CD8-positive, alpha-beta memory T cell (primary cell): ENCODE results near the gene PDE2A. TPM values are rescaled to one million over a fixed set of nuclear protein-coding genes. Genes with fewer than 3 reads are reported as not detected.
A peak's percentile ranks its signal among the peaks of the same experiment; 100 is the strongest.

Source experiments
- CTCF ChIA-PET: fragments of 350-600 bp; sonication (Branson Sonifier 250); formaldehyde crosslinking; loops from one replicate; lab custom pipeline; 2021; ENCODE audit warnings: antibody characterized with exemption; lab: Charles Lee
- POLR2A ChIA-PET: fragments of 350-600 bp; sonication (Branson Sonifier 250); formaldehyde crosslinking; loops from one replicate; lab custom pipeline; 2021; ENCODE audit warnings: antibody characterized with exemption; lab: Charles Lee
- DNase-seq, 5 donors: peaks; one replicate each; pipeline versions ENCODE4 v3.0.0 to v3.0.0-alpha.2; 2020 to 2022; ENCODE audit warnings: mixed read lengths in 1 of 5
- H3K27ac ChIP-seq: one replicate; pipeline ENCODE4 v1.7.0; 2013; ENCODE audit warnings: low read depth, mild to moderate bottlenecking, low read length, moderate library complexity
- H3K27me3 ChIP-seq: 2 replicates; pipeline ENCODE4 v1.7.0; 2013; ENCODE audit warnings: low read length, mild to moderate bottlenecking; ENCODE audit not compliant: insufficient read depth, poor library complexity, severe bottlenecking
- H3K36me3 ChIP-seq: 2 replicates; pipeline ENCODE4 v1.7.0; 2013; ENCODE audit warnings: mild to moderate bottlenecking, low read length, moderate library complexity; ENCODE audit not compliant: insufficient read depth
- H3K4me1 ChIP-seq: 2 replicates; pipeline ENCODE4 v1.7.0; 2013; ENCODE audit warnings: mild to moderate bottlenecking, low read length, moderate library complexity; ENCODE audit not compliant: insufficient read depth
- H3K4me3 ChIP-seq: 2 replicates; pipeline ENCODE4 v1.7.0; 2013; ENCODE audit warnings: mild to moderate bottlenecking, low read length
- H3K9me3 ChIP-seq: 2 replicates; pipeline ENCODE4 v1.7.0; 2013; ENCODE audit warnings: mild to moderate bottlenecking, low read length
- H3K27ac Mint-ChIP-seq, 8 donors: one replicate each; pipeline ENCODE4 v1.8.0; 2020 to 2021; ENCODE audit warnings: mixed read lengths in 8 of 8, mild to moderate bottlenecking in 6 of 8, inconsistent platforms in 3 of 8, moderate library complexity in 3 of 8
- H3K27me3 Mint-ChIP-seq, 2 donors: one replicate each; pipeline ENCODE4 v1.8.0; 2020 to 2021; ENCODE audit warnings: mixed read lengths in 2 of 2, mild to moderate bottlenecking in 1 of 2, moderate library complexity in 1 of 2
- H3K36me3 Mint-ChIP-seq, 3 donors: one replicate each; pipeline ENCODE4 v1.8.0; 2020 to 2021; ENCODE audit warnings: mixed read lengths in 3 of 3, inconsistent platforms in 1 of 3, mild to moderate bottlenecking in 1 of 3
- H3K4me1 Mint-ChIP-seq, 3 donors: one replicate each; pipeline ENCODE4 v1.8.0; 2020 to 2021; ENCODE audit warnings: mixed read lengths in 3 of 3, inconsistent platforms in 1 of 3, mild to moderate bottlenecking in 1 of 3
- H3K4me3 Mint-ChIP-seq, 7 donors: one replicate each; pipeline ENCODE4 v1.8.0; 2020 to 2021; ENCODE audit warnings: mixed read lengths in 7 of 7, mild to moderate bottlenecking in 6 of 7, moderate library complexity in 4 of 7, inconsistent platforms in 2 of 7
- H3K9me3 Mint-ChIP-seq, 5 donors: one replicate each; pipeline ENCODE4 v1.8.0; 2020 to 2022; ENCODE audit warnings: mixed read lengths in 5 of 5, mild to moderate bottlenecking in 3 of 5, moderate library complexity in 2 of 5, inconsistent platforms in 1 of 5
- polyA plus RNA-seq: library from polyadenylated mRNA; unstranded; fragments of 300-500 nt; fragmentation: Illumina TruSeq; gene quantifications from one replicate; pipeline ENCODE4 v1.2.3, GENCODE V29; 2021
- total RNA-seq, 2 experiments: library from RNA; stranded (reverse); gene quantifications; one replicate each; pipeline ENCODE4 v1.2.3, GENCODE V29; 2021

PDE2A gene
- total and polyA plus RNA-seq, 3 experiments from 2014 or later, result 0.08 to 0.66 (median 0.55) TPM

GRCh38 chr11:72710278-72710677, 36.1 kb upstream of the PDE2A start:
- H3K27ac Mint-ChIP-seq, result peak overlapping the region in 2 of 8 donors; percentile 42 to 63
- H3K36me3 ChIP-seq, result peaks cover 55% of the 10 kb centered on the region
- H3K4me1 ChIP-seq, result peaks cover 9% of the 10 kb centered on the region
- POLR2A ChIA-PET, result no interaction called here
- no peak overlapping the region for H3K27ac ChIP-seq
- no peaks in the 10 kb centered on the region for H3K27me3 ChIP-seq
- no peaks in the 10 kb centered on the region for H3K27me3 Mint-ChIP-seq
- no peak for DNase-seq
- H3K9me3 ChIP-seq, result no peaks in the 10 kb centered on the region
- no peak overlapping the region for H3K4me3 ChIP-seq
- no peak overlapping the region for H3K4me3 Mint-ChIP-seq
- no peaks in the 10 kb centered on the region for H3K9me3 Mint-ChIP-seq
- H3K36me3 Mint-ChIP-seq, result peaks cover 0 to 92% (median 18%) of the 10 kb centered on the region in 3 donors
- CTCF ChIA-PET, result interaction anchor here (2.0 kb wide), 1 partner anchor 15 kb away, joined by 7 read pairs; no protein-coding TSS in a partner anchor
- H3K4me1 Mint-ChIP-seq, result peaks cover 0 to 18% (median 16%) of the 10 kb centered on the region in 3 donors

GRCh38 chr11:72709478-72710238, 35.4 kb upstream of the PDE2A start:
- Histone ChIP-seq H3K36me3 (peaks cover 62% of the 10 kb centered on the region), H3K4me1 (peaks cover 3% of the 10 kb centered on the region), H3K4me3 (no peak overlapping the region), H3K27ac (no peak overlapping the region), H3K27me3 (no peaks in the 10 kb centered on the region), H3K9me3 (no peaks in the 10 kb centered on the region)
- H3K9me3 Mint-ChIP-seq, result no peaks in the 10 kb centered on the region
- H3K4me1 Mint-ChIP-seq, result peaks cover 0 to 11% (median 11%) of the 10 kb centered on the region in 3 donors
- H3K27ac Mint-ChIP-seq, result peak overlapping the region in 3 of 8 donors; percentile 63 to 88 (median 74)
- DNase-seq, result no peak
- ChIA-PET POLR2A (no interaction called here), CTCF (interaction anchor here (2.0 kb wide), 1 partner anchor 16 kb away, joined by 7 read pairs; no protein-coding TSS in a partner anchor)
- H3K4me3 Mint-ChIP-seq, result no peak overlapping the region
- H3K36me3 Mint-ChIP-seq, result peaks cover 0 to 92% (median 20%) of the 10 kb centered on the region in 3 donors
- H3K27me3 Mint-ChIP-seq, result no peaks in the 10 kb centered on the region

GRCh38 chr11:72707032-72707431, 32.8 kb upstream of the PDE2A start:
- no peak overlapping the region for H3K4me3 ChIP-seq
- Mint-ChIP-seq H3K27ac (peak overlapping the region in 2 of 8 donors; percentile 78 to 83), H3K36me3 (peaks cover 0 to 93% (median 20%) of the 10 kb centered on the region in 3 donors), H3K9me3 (no peaks in the 10 kb centered on the region), H3K4me1 (peaks cover 0 to 4% (median 0%) of the 10 kb centered on the region in 3 donors), H3K27me3 (no peaks in the 10 kb centered on the region), H3K4me3 (no peak overlapping the region)
- H3K27ac ChIP-seq, result no peak overlapping the region
- DNase-seq, result no peak
- no peaks in the 10 kb centered on the region for H3K4me1 ChIP-seq
- no peaks in the 10 kb centered on the region for H3K9me3 ChIP-seq
- peaks cover 65% of the 10 kb centered on the region for H3K36me3 ChIP-seq
- ChIA-PET POLR2A (no interaction called here), CTCF (no interaction called here)
- H3K27me3 ChIP-seq, result no peaks in the 10 kb centered on the region

DNA sequence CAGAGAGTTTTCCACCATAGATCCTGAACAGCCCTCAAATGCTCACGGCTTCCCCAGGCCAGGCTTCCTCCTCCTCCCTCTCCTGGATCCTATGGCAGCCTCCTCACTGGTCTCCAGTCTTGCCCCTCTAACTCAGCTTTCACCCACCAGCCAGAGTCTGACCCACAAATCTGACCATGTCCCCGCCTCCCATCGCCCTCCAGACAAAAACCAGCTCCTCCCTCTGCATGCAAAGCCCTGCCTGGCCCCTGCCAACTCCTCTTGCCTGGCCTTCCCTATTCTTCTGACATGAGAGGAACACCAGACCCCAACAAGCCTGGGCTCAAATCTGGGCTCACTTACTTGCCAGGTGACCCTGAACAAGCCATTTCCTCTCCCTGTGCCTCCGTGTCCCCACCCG, 32.4 kb upstream of the PDE2A start:
- H3K27ac Mint-ChIP-seq, result peak overlapping the region in 6 of 8 donors; percentile 63 to 99 (median 81)
- Histone ChIP-seq H3K36me3 (peaks cover 61% of the 10 kb centered on the region), H3K27me3 (no peaks in the 10 kb centered on the region), H3K4me1 (no peaks in the 10 kb centered on the region), H3K27ac (no peak overlapping the region), H3K4me3 (no peak overlapping the region), H3K9me3 (no peaks in the 10 kb centered on the region)
- H3K9me3 Mint-ChIP-seq, result no peaks in the 10 kb centered on the region
- ChIA-PET POLR2A (interaction anchor here (0.5 kb wide), 1 partner anchor 19 kb away, joined by 5 read pairs; no protein-coding TSS in a partner anchor), CTCF (no interaction called here)
- H3K27me3 Mint-ChIP-seq, result no peaks in the 10 kb centered on the region
- no peak overlapping the region for H3K4me3 Mint-ChIP-seq
- H3K36me3 Mint-ChIP-seq, result peaks cover 0 to 92% (median 20%) of the 10 kb centered on the region in 3 donors
- DNase-seq, result no peak
- H3K4me1 Mint-ChIP-seq, result peaks cover 0 to 4% (median 0%) of the 10 kb centered on the region in 3 donors

GRCh38 chr11:72705442-72706365, 31.5 kb upstream of the PDE2A start:
- peak overlapping the region in 6 of 8 donors; percentile 12 to 85 (median 54) for H3K27ac Mint-ChIP-seq
- ChIA-PET CTCF (no interaction called here), POLR2A (interaction anchor here (0.5 to 0.6 kb wide), 2 partner anchors 20 to 1724 kb away, joined by 5 read pairs; no protein-coding TSS in a partner anchor)
- peaks cover 0 to 92% (median 21%) of the 10 kb centered on the region in 3 donors for H3K36me3 Mint-ChIP-seq
- H3K27me3 ChIP-seq, result no peaks in the 10 kb centered on the region
- no peaks in the 10 kb centered on the region for H3K9me3 ChIP-seq
- peaks cover 52% of the 10 kb centered on the region for H3K36me3 ChIP-seq
- no peak overlapping the region for H3K27ac ChIP-seq
- no peak overlapping the region for H3K4me3 Mint-ChIP-seq
- DNase-seq, result no peak
- no peaks in the 10 kb centered on the region for H3K4me1 ChIP-seq
- no peaks in the 10 kb centered on the region for H3K27me3 Mint-ChIP-seq
- H3K4me3 ChIP-seq, result no peak overlapping the region
- no peaks in the 10 kb centered on the region for H3K9me3 Mint-ChIP-seq
- peaks cover 0 to 2% (median 0%) of the 10 kb centered on the region in 3 donors for H3K4me1 Mint-ChIP-seq

GRCh38 chr11:72704783-72705265, 30.6 kb upstream of the PDE2A start:
- POLR2A ChIA-PET, result interaction anchor here (0.6 kb wide), 1 partner anchor 1725 kb away, joined by 5 read pairs; no protein-coding TSS in a partner anchor
- no peaks in the 10 kb centered on the region for H3K27me3 Mint-ChIP-seq
- H3K4me3 Mint-ChIP-seq, result peak overlapping the region in 1 of 7 donors; percentile 36
- CTCF ChIA-PET, result no interaction called here
- DNase-seq, result no peak
- H3K4me3 ChIP-seq, result no peak overlapping the region
- peaks cover 2 to 92% (median 19%) of the 10 kb centered on the region in 3 donors for H3K36me3 Mint-ChIP-seq
- H3K27ac ChIP-seq, result no peak overlapping the region
- no peaks in the 10 kb centered on the region for H3K9me3 Mint-ChIP-seq
- no peaks in the 10 kb centered on the region for H3K9me3 ChIP-seq
- peaks cover 52% of the 10 kb centered on the region for H3K36me3 ChIP-seq
- H3K27me3 ChIP-seq, result no peaks in the 10 kb centered on the region
- peak overlapping the region in 4 of 8 donors; percentile 3 to 51 (median 24) for H3K27ac Mint-ChIP-seq
- H3K4me1 ChIP-seq, result no peaks in the 10 kb centered on the region
- peaks cover 0 to 2% (median 0%) of the 10 kb centered on the region in 3 donors for H3K4me1 Mint-ChIP-seq

DNA sequence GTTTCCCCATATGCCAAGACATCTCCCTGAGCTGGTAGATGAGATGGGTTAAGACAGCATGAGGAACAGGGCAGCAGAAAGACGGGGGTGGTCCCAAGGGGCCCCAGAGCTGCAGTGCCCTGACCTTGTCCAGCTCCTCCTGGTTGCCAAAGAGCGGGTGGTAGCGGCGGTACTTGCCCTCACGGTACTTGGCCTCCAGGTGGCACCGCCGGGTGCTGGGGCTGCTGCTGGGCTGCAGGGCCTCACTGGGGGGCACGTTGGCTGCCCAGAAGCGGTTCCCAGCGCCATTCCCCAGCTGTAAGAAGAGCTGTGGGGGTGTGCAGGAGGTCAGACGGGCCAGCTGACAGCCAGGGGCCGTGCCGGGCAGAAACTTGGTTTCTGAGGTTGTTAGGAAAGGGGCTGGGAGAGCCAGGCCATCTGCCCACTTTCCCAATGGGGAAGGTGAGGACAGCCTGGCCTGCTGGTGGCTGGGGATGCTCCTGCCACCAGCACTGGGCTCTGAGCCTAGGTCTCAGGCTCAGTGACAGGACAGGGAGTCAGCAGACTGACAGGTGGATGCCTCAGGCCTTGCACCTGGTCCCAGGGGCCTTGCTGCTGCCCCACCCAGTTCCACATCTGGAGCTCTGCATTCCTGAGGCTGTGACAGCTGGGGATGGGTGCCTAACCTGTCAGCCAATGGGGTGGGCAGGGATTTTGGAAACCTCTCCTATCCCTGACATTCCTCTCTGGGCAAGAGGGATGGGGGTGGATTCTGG, 30.0 kb upstream of the PDE2A start:
- Histone ChIP-seq H3K36me3 (peaks cover 52% of the 10 kb centered on the region), H3K4me3 (no peak overlapping the region), H3K9me3 (no peaks in the 10 kb centered on the region), H3K27me3 (no peaks in the 10 kb centered on the region), H3K27ac (no peak overlapping the region), H3K4me1 (no peaks in the 10 kb centered on the region)
- H3K27ac Mint-ChIP-seq, result peak overlapping the region in 1 of 8 donors; percentile 57
- POLR2A ChIA-PET, result no interaction called here
- H3K4me3 Mint-ChIP-seq, result peak overlapping the region in 1 of 7 donors; percentile 36
- no peaks in the 10 kb centered on the region for H3K27me3 Mint-ChIP-seq
- no peak for DNase-seq
- H3K36me3 Mint-ChIP-seq, result peaks cover 5 to 92% (median 21%) of the 10 kb centered on the region in 3 donors
- CTCF ChIA-PET, result no interaction called here
- no peaks in the 10 kb centered on the region for H3K9me3 Mint-ChIP-seq
- H3K4me1 Mint-ChIP-seq, result peaks cover 0 to 2% (median 0%) of the 10 kb centered on the region in 3 donors
